HEK293 (cell line): Measurements from ENCODE around the gene BICC1.

Experiments used
- CTCF ChIA-PET: fragments of 350-600 bp; formaldehyde crosslinking; extraction: SDS; loops from one replicate; lab custom pipeline; 2021; ENCODE audit warnings: antibody characterized with exemption; lab: Yijun Ruan, JAX
- POLR2A ChIA-PET: fragments of 300-600 bp; formaldehyde crosslinking; extraction: SDS; loops from one replicate; lab custom pipeline; 2020; ENCODE audit warnings: antibody characterized with exemption, inconsistent platforms; lab: Yijun Ruan, JAX
- H3K27ac ChIP-seq: fragments of 200-500 bp; sonication (Bioruptor generic); 2 replicates; pipeline ENCODE4 v1.5.1; 2014; ENCODE audit warnings: low read depth, low read length, control low read depth, inconsistent platforms; ENCODE audit errors: extremely low read depth
- H3K36me3 ChIP-seq, 2 experiments: fragments of 200-500 bp in 1 of 2; sonication (Bioruptor generic) in 1 of 2; 1 replicate in 1 of 2; 2 replicates in 1 of 2; pipeline ENCODE4 v1.5.1; 2014 to 2017; ENCODE audit warnings: inconsistent platforms in 2 of 2, low read length in 2 of 2; ENCODE audit not compliant: control insufficient read depth in 2 of 2, insufficient read depth in 1 of 2
- H3K4me1 ChIP-seq: fragments of 200-500 bp; sonication (Bioruptor generic); 2 replicates; pipeline ENCODE4 v1.5.1; 2014; ENCODE audit warnings: mild to moderate bottlenecking, low read length, inconsistent platforms; ENCODE audit not compliant: control insufficient read depth, insufficient read depth
- H3K4me3 ChIP-seq: 2 replicates; pipeline ENCODE4 v1.5.1; 2011; ENCODE audit warnings: low read depth, mild to moderate bottlenecking, control low read depth, low read length, moderate library complexity
- H3K9me3 ChIP-seq: fragments of 200-500 bp; sonication (Bioruptor generic); 2 replicates; pipeline ENCODE4 v1.5.1; 2014; ENCODE audit warnings: low read depth, low read length, inconsistent platforms; ENCODE audit not compliant: control insufficient read depth, insufficient read depth
- KLF7 ChIP-seq: fragments of 450-650 bp; formaldehyde crosslinking; IDR thresholded peaks from 2 replicates; pipeline ENCODE4 v1.5.1; 2016; ENCODE audit warnings: missing biosample characterization, missing genetic modification characterization, borderline replicate concordance
- KLF9 ChIP-seq: fragments of 450-650 bp; formaldehyde crosslinking; IDR thresholded peaks from 2 replicates; pipeline ENCODE4 v1.5.1; 2016; ENCODE audit warnings: missing biosample characterization, missing genetic modification characterization, low read depth
- SP2 ChIP-seq: fragments of 450-650 bp; formaldehyde crosslinking; IDR thresholded peaks from 2 replicates; pipeline ENCODE4 v1.5.1; 2016; ENCODE audit warnings: missing biosample characterization, missing genetic modification characterization
- ZBTB8A ChIP-seq: fragments of 450-650 bp; formaldehyde crosslinking; IDR thresholded peaks from 2 replicates; pipeline ENCODE4 v1.5.1; 2016; ENCODE audit warnings: missing biosample characterization, missing genetic modification characterization
- ZFP37 ChIP-seq: fragments of 450-650 bp; formaldehyde crosslinking; IDR thresholded peaks from 2 replicates; pipeline ENCODE4 v1.5.1; 2016; ENCODE audit warnings: missing biosample characterization, missing genetic modification characterization
- ZFP69B ChIP-seq: fragments of 450-650 bp; formaldehyde crosslinking; IDR thresholded peaks from 2 replicates; pipeline ENCODE4 v1.5.1; 2016; ENCODE audit warnings: missing biosample characterization, missing genetic modification characterization
- ZNF140 ChIP-seq: fragments of 450-650 bp; formaldehyde crosslinking; IDR thresholded peaks from 2 replicates; pipeline ENCODE4 v1.5.1; 2016; ENCODE audit warnings: missing biosample characterization, missing genetic modification characterization
- ZNF155 ChIP-seq: fragments of 450-650 bp; formaldehyde crosslinking; IDR thresholded peaks from 2 replicates; pipeline ENCODE4 v1.5.1; 2016; ENCODE audit warnings: missing biosample characterization, missing genetic modification characterization
- ZNF174 ChIP-seq: fragments of 450-650 bp; formaldehyde crosslinking; IDR thresholded peaks from 2 replicates; pipeline ENCODE4 v1.5.0; 2017; ENCODE audit warnings: missing biosample characterization, mild to moderate bottlenecking, missing genetic modification characterization
- ZNF2 ChIP-seq: fragments of 450-650 bp; formaldehyde crosslinking; IDR thresholded peaks from 2 replicates; pipeline ENCODE4 v1.5.1; 2016; ENCODE audit warnings: missing biosample characterization, missing genetic modification characterization
- ZNF211 ChIP-seq: fragments of 450-650 bp; formaldehyde crosslinking; IDR thresholded peaks from 2 replicates; pipeline ENCODE4 v1.5.1; 2016; ENCODE audit warnings: low read depth, missing biosample characterization, missing genetic modification characterization
- ZNF341 ChIP-seq: fragments of 450-650 bp; formaldehyde crosslinking; IDR thresholded peaks from 2 replicates; pipeline ENCODE4; 2016; ENCODE audit warnings: low read depth, missing biosample characterization, missing genetic modification characterization
- ZNF366 ChIP-seq: fragments of 450-650 bp; formaldehyde crosslinking; conservative IDR thresholded peaks from 2 replicates; pipeline ENCODE4 v1.5.1; 2016; ENCODE audit warnings: missing biosample characterization, missing genetic modification characterization
- ZNF416 ChIP-seq: fragments of 450-650 bp; formaldehyde crosslinking; IDR thresholded peaks from 2 replicates; pipeline ENCODE4 v1.5.1; 2016; ENCODE audit warnings: missing biosample characterization, missing genetic modification characterization
- ZNF423 ChIP-seq: fragments of 450-650 bp; formaldehyde crosslinking; IDR thresholded peaks from 2 replicates; pipeline ENCODE4 v1.5.1; 2016; ENCODE audit warnings: missing biosample characterization, missing genetic modification characterization
- ZNF473 ChIP-seq: fragments of 450-650 bp; formaldehyde crosslinking; IDR thresholded peaks from 2 replicates; pipeline ENCODE4 v1.5.1; 2017; ENCODE audit warnings: missing biosample characterization, missing genetic modification characterization
- ZNF560 ChIP-seq: fragments of 450-650 bp; formaldehyde crosslinking; IDR thresholded peaks from 2 replicates; pipeline ENCODE4 v1.5.1; 2017; ENCODE audit warnings: missing biosample characterization, missing genetic modification characterization, borderline replicate concordance
- ZNF701 ChIP-seq: fragments of 450-650 bp; formaldehyde crosslinking; IDR thresholded peaks from 2 replicates; pipeline ENCODE4 v1.5.1; 2016; ENCODE audit warnings: missing biosample characterization, missing genetic modification characterization
- ZNF792 ChIP-seq: fragments of 450-650 bp; formaldehyde crosslinking; IDR thresholded peaks from 2 replicates; pipeline ENCODE4 v1.5.1; 2016; ENCODE audit warnings: missing biosample characterization, missing genetic modification characterization
- TF ChIP-seq, protein P1 (sequence below): fragments of 450-650 bp; formaldehyde crosslinking; IDR thresholded peaks from 2 replicates; pipeline ENCODE4 v1.5.0; 2017; ENCODE audit warnings: missing biosample characterization, missing genetic modification characterization, borderline replicate concordance
- TF ChIP-seq, protein P2 (sequence below): fragments of 450-650 bp; formaldehyde crosslinking; IDR thresholded peaks from 2 replicates; pipeline ENCODE4 v1.5.1; 2016; ENCODE audit warnings: missing biosample characterization, missing genetic modification characterization
- TF ChIP-seq, protein P3 (sequence below): fragments of 450-650 bp; formaldehyde crosslinking; IDR thresholded peaks from 2 replicates; pipeline ENCODE4 v1.5.1; 2016; ENCODE audit warnings: missing biosample characterization, missing genetic modification characterization
- TF ChIP-seq, protein P4 (sequence below): fragments of 450-650 bp; formaldehyde crosslinking; IDR thresholded peaks from 2 replicates; pipeline ENCODE4 v1.5.1; 2016; ENCODE audit warnings: missing biosample characterization, missing genetic modification characterization, borderline replicate concordance
- TF ChIP-seq, protein P5 (sequence below): fragments of 450-650 bp; formaldehyde crosslinking; IDR thresholded peaks from 2 replicates; pipeline ENCODE4 v1.5.1; 2016; ENCODE audit warnings: missing biosample characterization, missing genetic modification characterization
- TF ChIP-seq, protein P6 (sequence below): fragments of 450-650 bp; formaldehyde crosslinking; IDR thresholded peaks from 2 replicates; pipeline ENCODE4; 2016; ENCODE audit warnings: missing biosample characterization, missing genetic modification characterization

Gene BICC1

DNA sequence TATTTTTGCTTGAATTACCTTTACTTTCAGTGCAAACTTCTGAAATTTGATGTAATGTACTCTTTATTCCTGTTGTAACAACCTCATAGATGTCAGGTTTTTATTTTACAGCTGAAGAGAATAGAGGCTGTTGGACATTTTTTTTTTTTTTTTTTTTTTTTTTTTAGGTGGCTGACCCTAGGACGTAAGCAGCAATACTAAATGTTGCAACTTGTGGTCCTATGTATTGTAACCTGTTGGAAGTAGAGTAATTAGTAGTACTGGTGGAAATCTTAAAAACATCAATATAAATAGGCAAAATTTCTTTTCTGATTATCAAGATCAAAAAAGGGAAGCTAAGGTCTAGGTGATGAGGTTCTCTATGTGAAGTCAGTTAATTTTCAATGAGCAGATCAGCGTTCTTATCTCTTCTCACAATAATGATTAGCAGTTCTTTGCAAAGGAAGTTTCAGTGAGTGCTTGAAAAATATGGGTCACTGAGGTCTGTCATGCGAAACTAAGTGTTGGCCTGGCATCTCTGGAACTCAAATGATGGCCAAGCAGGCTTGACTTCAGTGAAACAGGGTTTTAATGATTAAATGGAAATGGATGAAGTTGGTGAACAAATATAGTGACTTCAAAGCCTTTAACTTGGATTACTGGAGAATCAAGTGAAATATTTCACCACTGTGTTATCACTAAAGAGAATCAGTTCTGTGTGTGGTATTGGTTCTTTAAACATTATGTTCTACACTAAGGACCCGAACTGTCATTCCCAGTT, 42.7 kb downstream of the BICC1 start:
- Histone ChIP-seq H3K9me3 (no peaks in the 10 kb centered on the region; the same call in 1 of the 2 replicates), H3K36me3 (no peaks in the 10 kb centered on the region), H3K4me1 (no peaks in the 10 kb centered on the region), H3K27ac (no peak overlapping the region), H3K4me3 (no peak overlapping the region)
- ChIA-PET POLR2A (no interaction called here), CTCF (no interaction called here)
- TF ChIP-seq ZNF423 (tag by site-specific recombination) (no peak), ZNF701 (tag by site-specific recombination) (no peak), ZNF155 (tag by site-specific recombination) (no peak), ZNF473 (tag by site-specific recombination) (no peak), ZNF416 (no peak), ZFP69B (tag by site-specific recombination) (no peak), ZNF174 (no peak), ZFP37 (tag by site-specific recombination) (no peak), ZBTB8A (tag by site-specific recombination) (no peak), SP2 (tag by site-specific recombination) (no peak), ZNF140 (tag by site-specific recombination) (no peak), KLF7 (tag by site-specific recombination) (no peak), ZNF2 (tag by site-specific recombination) (no peak), ZNF792 (tag by site-specific recombination) (no peak)
- TF ChIP-seq, protein P1, sequence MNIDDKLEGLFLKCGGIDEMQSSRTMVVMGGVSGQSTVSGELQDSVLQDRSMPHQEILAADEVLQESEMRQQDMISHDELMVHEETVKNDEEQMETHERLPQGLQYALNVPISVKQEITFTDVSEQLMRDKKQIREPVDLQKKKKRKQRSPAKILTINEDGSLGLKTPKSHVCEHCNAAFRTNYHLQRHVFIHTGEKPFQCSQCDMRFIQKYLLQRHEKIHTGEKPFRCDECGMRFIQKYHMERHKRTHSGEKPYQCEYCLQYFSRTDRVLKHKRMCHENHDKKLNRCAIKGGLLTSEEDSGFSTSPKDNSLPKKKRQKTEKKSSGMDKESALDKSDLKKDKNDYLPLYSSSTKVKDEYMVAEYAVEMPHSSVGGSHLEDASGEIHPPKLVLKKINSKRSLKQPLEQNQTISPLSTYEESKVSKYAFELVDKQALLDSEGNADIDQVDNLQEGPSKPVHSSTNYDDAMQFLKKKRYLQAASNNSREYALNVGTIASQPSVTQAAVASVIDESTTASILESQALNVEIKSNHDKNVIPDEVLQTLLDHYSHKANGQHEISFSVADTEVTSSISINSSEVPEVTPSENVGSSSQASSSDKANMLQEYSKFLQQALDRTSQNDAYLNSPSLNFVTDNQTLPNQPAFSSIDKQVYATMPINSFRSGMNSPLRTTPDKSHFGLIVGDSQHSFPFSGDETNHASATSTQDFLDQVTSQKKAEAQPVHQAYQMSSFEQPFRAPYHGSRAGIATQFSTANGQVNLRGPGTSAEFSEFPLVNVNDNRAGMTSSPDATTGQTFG (tag by site-specific recombination), result no peak
- TF ChIP-seq, protein P2, sequence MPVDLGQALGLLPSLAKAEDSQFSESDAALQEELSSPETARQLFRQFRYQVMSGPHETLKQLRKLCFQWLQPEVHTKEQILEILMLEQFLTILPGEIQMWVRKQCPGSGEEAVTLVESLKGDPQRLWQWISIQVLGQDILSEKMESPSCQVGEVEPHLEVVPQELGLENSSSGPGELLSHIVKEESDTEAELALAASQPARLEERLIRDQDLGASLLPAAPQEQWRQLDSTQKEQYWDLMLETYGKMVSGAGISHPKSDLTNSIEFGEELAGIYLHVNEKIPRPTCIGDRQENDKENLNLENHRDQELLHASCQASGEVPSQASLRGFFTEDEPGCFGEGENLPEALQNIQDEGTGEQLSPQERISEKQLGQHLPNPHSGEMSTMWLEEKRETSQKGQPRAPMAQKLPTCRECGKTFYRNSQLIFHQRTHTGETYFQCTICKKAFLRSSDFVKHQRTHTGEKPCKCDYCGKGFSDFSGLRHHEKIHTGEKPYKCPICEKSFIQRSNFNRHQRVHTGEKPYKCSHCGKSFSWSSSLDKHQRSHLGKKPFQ (tag by site-specific recombination), result no peak
- TF ChIP-seq, protein P3, sequence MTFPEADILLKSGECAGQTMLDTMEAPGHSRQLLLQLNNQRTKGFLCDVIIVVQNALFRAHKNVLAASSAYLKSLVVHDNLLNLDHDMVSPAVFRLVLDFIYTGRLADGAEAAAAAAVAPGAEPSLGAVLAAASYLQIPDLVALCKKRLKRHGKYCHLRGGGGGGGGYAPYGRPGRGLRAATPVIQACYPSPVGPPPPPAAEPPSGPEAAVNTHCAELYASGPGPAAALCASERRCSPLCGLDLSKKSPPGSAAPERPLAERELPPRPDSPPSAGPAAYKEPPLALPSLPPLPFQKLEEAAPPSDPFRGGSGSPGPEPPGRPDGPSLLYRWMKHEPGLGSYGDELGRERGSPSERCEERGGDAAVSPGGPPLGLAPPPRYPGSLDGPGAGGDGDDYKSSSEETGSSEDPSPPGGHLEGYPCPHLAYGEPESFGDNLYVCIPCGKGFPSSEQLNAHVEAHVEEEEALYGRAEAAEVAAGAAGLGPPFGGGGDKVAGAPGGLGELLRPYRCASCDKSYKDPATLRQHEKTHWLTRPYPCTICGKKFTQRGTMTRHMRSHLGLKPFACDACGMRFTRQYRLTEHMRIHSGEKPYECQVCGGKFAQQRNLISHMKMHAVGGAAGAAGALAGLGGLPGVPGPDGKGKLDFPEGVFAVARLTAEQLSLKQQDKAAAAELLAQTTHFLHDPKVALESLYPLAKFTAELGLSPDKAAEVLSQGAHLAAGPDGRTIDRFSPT (tag by site-specific recombination), result no peak

DNA sequence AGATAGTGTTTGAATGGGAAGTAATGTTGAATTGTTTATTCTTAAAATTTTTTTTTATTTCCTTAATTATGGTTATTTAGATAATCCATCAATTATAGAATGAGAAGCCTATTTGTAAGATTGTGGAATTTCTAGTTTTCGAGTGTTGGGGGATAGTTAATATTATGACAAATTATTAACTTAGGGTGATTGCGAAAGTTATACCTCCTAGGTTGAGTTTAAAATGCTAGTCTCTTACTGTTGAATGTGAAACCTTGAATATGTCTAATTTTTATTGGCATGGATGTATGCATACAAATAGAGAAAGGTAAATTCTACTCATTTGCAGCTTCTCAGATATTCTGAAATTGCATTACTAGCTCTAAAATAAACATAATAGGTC, 43.2 kb downstream of the BICC1 start:
- Histone ChIP-seq H3K4me3 (no peak overlapping the region), H3K4me1 (no peaks in the 10 kb centered on the region)
- TF ChIP-seq ZNF560 (tag by site-specific recombination), result no peak
- TF ChIP-seq ZNF366 (tag by site-specific recombination), result no peak
- TF ChIP-seq ZNF341 (tag by site-specific recombination), result no peak
- TF ChIP-seq KLF9 (tag by site-specific recombination), result no peak
- TF ChIP-seq, protein P4, sequence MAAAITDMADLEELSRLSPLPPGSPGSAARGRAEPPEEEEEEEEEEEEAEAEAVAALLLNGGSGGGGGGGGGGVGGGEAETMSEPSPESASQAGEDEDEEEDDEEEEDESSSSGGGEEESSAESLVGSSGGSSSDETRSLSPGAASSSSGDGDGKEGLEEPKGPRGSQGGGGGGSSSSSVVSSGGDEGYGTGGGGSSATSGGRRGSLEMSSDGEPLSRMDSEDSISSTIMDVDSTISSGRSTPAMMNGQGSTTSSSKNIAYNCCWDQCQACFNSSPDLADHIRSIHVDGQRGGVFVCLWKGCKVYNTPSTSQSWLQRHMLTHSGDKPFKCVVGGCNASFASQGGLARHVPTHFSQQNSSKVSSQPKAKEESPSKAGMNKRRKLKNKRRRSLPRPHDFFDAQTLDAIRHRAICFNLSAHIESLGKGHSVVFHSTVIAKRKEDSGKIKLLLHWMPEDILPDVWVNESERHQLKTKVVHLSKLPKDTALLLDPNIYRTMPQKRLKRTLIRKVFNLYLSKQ (tag by site-specific recombination), result no peak
- TF ChIP-seq, protein P5, sequence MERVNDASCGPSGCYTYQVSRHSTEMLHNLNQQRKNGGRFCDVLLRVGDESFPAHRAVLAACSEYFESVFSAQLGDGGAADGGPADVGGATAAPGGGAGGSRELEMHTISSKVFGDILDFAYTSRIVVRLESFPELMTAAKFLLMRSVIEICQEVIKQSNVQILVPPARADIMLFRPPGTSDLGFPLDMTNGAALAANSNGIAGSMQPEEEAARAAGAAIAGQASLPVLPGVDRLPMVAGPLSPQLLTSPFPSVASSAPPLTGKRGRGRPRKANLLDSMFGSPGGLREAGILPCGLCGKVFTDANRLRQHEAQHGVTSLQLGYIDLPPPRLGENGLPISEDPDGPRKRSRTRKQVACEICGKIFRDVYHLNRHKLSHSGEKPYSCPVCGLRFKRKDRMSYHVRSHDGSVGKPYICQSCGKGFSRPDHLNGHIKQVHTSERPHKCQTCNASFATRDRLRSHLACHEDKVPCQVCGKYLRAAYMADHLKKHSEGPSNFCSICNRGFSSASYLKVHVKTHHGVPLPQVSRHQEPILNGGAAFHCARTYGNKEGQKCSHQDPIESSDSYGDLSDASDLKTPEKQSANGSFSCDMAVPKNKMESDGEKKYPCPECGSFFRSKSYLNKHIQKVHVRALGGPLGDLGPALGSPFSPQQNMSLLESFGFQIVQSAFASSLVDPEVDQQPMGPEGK (tag by site-specific recombination), result no peak
- TF ChIP-seq, protein P6, sequence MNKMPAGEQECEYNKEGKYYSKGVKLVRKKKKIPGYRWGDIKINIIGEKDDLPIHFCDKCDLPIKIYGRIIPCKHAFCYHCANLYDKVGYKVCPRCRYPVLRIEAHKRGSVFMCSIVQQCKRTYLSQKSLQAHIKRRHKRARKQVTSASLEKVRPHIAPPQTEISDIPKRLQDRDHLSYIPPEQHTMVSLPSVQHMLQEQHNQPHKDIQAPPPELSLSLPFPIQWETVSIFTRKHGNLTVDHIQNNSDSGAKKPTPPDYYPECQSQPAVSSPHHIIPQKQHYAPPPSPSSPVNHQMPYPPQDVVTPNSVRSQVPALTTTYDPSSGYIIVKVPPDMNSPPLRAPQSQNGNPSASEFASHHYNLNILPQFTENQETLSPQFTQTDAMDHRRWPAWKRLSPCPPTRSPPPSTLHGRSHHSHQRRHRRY, result no peak
- TF ChIP-seq ZNF211, result no peak
- TF ChIP-seq, all 188 proteins: peak for 0
- no peak overlapping the region for H3K27ac ChIP-seq
- no peaks in the 10 kb centered on the region; the same call in 1 of the 2 replicates for H3K9me3 ChIP-seq
- H3K36me3 ChIP-seq, result no peaks in the 10 kb centered on the region
- CTCF ChIA-PET, result no interaction called here
- POLR2A ChIA-PET, result no interaction called here
